BJ (cell line): Measurements from ENCODE around the gene CDKAL1. TPM values are rescaled to one million over a fixed set of nuclear protein-coding genes. Genes with fewer than 3 reads are reported as not detected.

ENCODE experiments used
- CTCF ChIA-PET: fragments of 350-600 bp; formaldehyde crosslinking; extraction: SDS; loops from one replicate; lab custom pipeline; 2021; ENCODE audit warnings: antibody characterized with exemption, inconsistent platforms; lab: Yijun Ruan, JAX
- POLR2A ChIA-PET: fragments of 300-600 bp; sonication (Branson Sonifier 250); formaldehyde crosslinking; extraction: SDS; loops from one replicate; lab custom pipeline; 2021; ENCODE audit warnings: antibody characterized with exemption; lab: Charles Lee
- DNase-seq: peaks from one replicate; pipeline ENCODE4 v3.0.0-alpha.2; 2011; ENCODE audit warnings: low read depth
- H3K27me3 ChIP-seq: 2 replicates; pipeline ENCODE4 v1.6.0; 2011; ENCODE audit warnings: low read length; ENCODE audit not compliant: control insufficient read depth, insufficient read depth
- H3K36me3 ChIP-seq: 2 replicates; pipeline ENCODE4 v1.5.1; 2011; ENCODE audit warnings: low read length; ENCODE audit not compliant: control insufficient read depth, insufficient read depth
- H3K4me3 ChIP-seq: 2 replicates; pipeline ENCODE4 v1.5.1; 2011; ENCODE audit warnings: low read depth, mild to moderate bottlenecking, control low read depth, low read length
- CTCF ChIP-seq: IDR thresholded peaks from 2 replicates; pipeline ENCODE4 v1.5.1; 2011; ENCODE audit warnings: low read depth, mild to moderate bottlenecking, control low read depth, inconsistent platforms, low read length, moderate library complexity; ENCODE audit not compliant: insufficient read depth
- polyA plus RNA-seq: library from polyadenylated mRNA; depleted of rRNA; stranded (reverse); fragments of >200 nt; gene quantifications from 2 replicates; pipeline ENCODE4 v1.2.3, GENCODE V29; 2011

The CDKAL1 gene
- polyA plus RNA-seq, 1 experiment, result 3.8 TPM

GRCh38 chr6:21208081-21208795, 674.0 kb downstream of the CDKAL1 start:
- DNase-seq, result no peak
- ChIA-PET POLR2A (no interaction called here), CTCF (interaction anchor here (0.8 to 1.5 kb wide), 3 partner anchors 8 to 50 kb away, joined by 3 to 5 read pairs (median 3); no protein-coding TSS in a partner anchor)
- H3K36me3 ChIP-seq, result no peaks in the 10 kb centered on the region
- TF ChIP-seq CTCF, result no peak
- no peak overlapping the region for H3K4me3 ChIP-seq
- H3K27me3 ChIP-seq, result no peaks in the 10 kb centered on the region

GRCh38 chr6:21208796-21209186, 674.5 kb downstream of the CDKAL1 start:
- no peak for TF ChIP-seq CTCF
- CTCF ChIA-PET, result interaction anchor here (0.8 to 1.5 kb wide), 3 partner anchors 9 to 49 kb away, joined by 3 to 5 read pairs (median 3); no protein-coding TSS in a partner anchor

GRCh38 chr6:21213492-21213891, 679.2 kb downstream of the CDKAL1 start:
- no peaks in the 10 kb centered on the region for H3K27me3 ChIP-seq
- CTCF ChIA-PET, result no interaction called here

More at GRCh38 chr6:21208796-21209186, 674.5 kb downstream of the CDKAL1 start:
- Histone ChIP-seq H3K4me3 (no peak overlapping the region), H3K27me3 (no peaks in the 10 kb centered on the region), H3K36me3 (no peaks in the 10 kb centered on the region)
- POLR2A ChIA-PET, result no interaction called here
- no peak for DNase-seq

GRCh38 chr6:21214738-21215448, 680.6 kb downstream of the CDKAL1 start:
- TF ChIP-seq CTCF, result no peak
- Histone ChIP-seq H3K27me3 (no peaks in the 10 kb centered on the region), H3K4me3 (no peak overlapping the region), H3K36me3 (no peaks in the 10 kb centered on the region)
- CTCF ChIA-PET, result no interaction called here
- no peak for DNase-seq
- POLR2A ChIA-PET, result no interaction called here

More at GRCh38 chr6:21213492-21213891, 679.2 kb downstream of the CDKAL1 start:
- POLR2A ChIA-PET, result no interaction called here
- no peak for DNase-seq
- TF ChIP-seq CTCF, result no peak
- Histone ChIP-seq H3K4me3 (no peak overlapping the region), H3K36me3 (no peaks in the 10 kb centered on the region)

GRCh38 chr6:21219241-21219640, 685.0 kb downstream of the CDKAL1 start:
- CTCF ChIA-PET, result no interaction called here
- DNase-seq, result no peak
- no peak for TF ChIP-seq CTCF
- Histone ChIP-seq H3K27me3 (no peaks in the 10 kb centered on the region), H3K36me3 (no peaks in the 10 kb centered on the region), H3K4me3 (no peak overlapping the region)
- POLR2A ChIA-PET, result interaction anchor here (0.6 kb wide), 1 partner anchor 373 kb away, joined by 8 read pairs; no protein-coding TSS in a partner anchor
